ENCODE results near the gene UGT1A5.

DNA sequence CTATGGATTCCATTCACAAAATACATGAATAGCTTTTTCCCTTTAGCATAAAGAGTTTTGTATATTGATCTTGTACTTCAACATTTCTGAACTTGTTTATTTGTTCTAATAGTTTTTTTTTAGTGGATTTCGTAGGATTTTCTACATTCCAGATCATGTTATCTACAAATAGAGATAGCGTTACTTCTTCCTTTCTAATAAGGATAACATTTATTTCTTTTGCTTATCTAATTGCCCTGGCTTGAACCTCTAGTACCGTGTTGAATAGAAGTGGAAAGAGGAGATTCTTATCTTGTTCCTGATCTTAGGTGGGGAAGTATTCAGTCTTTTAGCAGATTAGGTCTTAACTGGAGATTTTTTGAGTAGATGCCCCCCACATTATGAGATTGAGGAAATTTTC, 10.5 kb upstream of the UGT1A5 start:
- TF ChIP-seq EZH2phosphoT487 (IDR thresholded peaks at IDR 0.05) = no peak
- TF ChIP-seq, protein P1, sequence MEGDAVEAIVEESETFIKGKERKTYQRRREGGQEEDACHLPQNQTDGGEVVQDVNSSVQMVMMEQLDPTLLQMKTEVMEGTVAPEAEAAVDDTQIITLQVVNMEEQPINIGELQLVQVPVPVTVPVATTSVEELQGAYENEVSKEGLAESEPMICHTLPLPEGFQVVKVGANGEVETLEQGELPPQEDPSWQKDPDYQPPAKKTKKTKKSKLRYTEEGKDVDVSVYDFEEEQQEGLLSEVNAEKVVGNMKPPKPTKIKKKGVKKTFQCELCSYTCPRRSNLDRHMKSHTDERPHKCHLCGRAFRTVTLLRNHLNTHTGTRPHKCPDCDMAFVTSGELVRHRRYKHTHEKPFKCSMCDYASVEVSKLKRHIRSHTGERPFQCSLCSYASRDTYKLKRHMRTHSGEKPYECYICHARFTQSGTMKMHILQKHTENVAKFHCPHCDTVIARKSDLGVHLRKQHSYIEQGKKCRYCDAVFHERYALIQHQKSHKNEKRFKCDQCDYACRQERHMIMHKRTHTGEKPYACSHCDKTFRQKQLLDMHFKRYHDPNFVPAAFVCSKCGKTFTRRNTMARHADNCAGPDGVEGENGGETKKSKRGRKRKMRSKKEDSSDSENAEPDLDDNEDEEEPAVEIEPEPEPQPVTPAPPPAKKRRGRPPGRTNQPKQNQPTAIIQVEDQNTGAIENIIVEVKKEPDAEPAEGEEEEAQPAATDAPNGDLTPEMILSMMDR (IDR thresholded peaks at IDR 0.05) = no peak

All from neural progenitor cell (in vitro differentiated cells).